ENCODE data around the gene SYNGR3.

SYNGR3 gene

GRCh38 chr16:1975432-1976215 is 14.1 kb upstream of the SYNGR3 start:
- in situ Hi-C loops (cut with HindIII; ENCODE audit: low sequenced_read_pairs) = no loop called here

- in situ Hi-C loops (cut with HindIII; ENCODE audit: low sequenced_read_pairs) = no loop called here
These were observed 13.6 kb upstream of the SYNGR3 start for GRCh38 chr16:1976216-1976520.

GRCh38 chr16:1976951-1977874 is 12.6 kb upstream of the SYNGR3 start:
- in situ Hi-C loops (cut with HindIII; ENCODE audit: low sequenced_read_pairs) = no loop called here

- in situ Hi-C loops (cut with HindIII; ENCODE audit: low sequenced_read_pairs) = no loop called here
These were observed 11.9 kb upstream of the SYNGR3 start for GRCh38 chr16:1977875-1978268.

- in situ Hi-C loops (cut with HindIII; ENCODE audit: low sequenced_read_pairs) = no loop called here
These were observed 11.2 kb upstream of the SYNGR3 start for GRCh38 chr16:1978476-1979120.

GRCh38 chr16:1979271-1980029 is 10.3 kb upstream of the SYNGR3 start:
- in situ Hi-C loops (cut with HindIII; ENCODE audit: low sequenced_read_pairs) = no loop called here

- in situ Hi-C loops (cut with HindIII; ENCODE audit: low sequenced_read_pairs) = no loop called here
These were observed 9.6 kb upstream of the SYNGR3 start for GRCh38 chr16:1980030-1980769.

GRCh38 chr16:1980770-1981087 is 9.0 kb upstream of the SYNGR3 start:
- in situ Hi-C loops (cut with HindIII; ENCODE audit: low sequenced_read_pairs) = no loop called here

- in situ Hi-C loops (cut with HindIII; ENCODE audit: low sequenced_read_pairs) = no loop called here
These were observed 8.4 kb upstream of the SYNGR3 start, which contains the start of gene NOXO1 for GRCh38 chr16:1981398-1981836. TSS of gene NOXO1 (minus strand) at chr16:1981469. CDS start at chr16:1981179, 290 bp downstream.

GRCh38 chr16:1982013-1982433 is 7.7 kb upstream of the SYNGR3 start:
- in situ Hi-C loops (cut with HindIII; ENCODE audit: low sequenced_read_pairs) = no loop called here

- in situ Hi-C loops (cut with HindIII; ENCODE audit: low sequenced_read_pairs) = no loop called here
These were observed 6.7 kb upstream of the SYNGR3 start for GRCh38 chr16:1982991-1983543.

- in situ Hi-C loops (cut with HindIII; ENCODE audit: low sequenced_read_pairs) = no loop called here
These were observed 6.0 kb upstream of the SYNGR3 start, which contains the start of gene GFER for GRCh38 chr16:1983544-1984346. TSS of gene GFER (plus strand) at chr16:1984193. CDS start at chr16:1984219, 26 bp downstream.

- in situ Hi-C loops (cut with HindIII; ENCODE audit: low sequenced_read_pairs) = no loop called here
These were observed 5.2 kb upstream of the SYNGR3 start for GRCh38 chr16:1984347-1985225.

GRCh38 chr16:1985466-1986150 is 4.2 kb upstream of the SYNGR3 start:
- in situ Hi-C loops (cut with HindIII; ENCODE audit: low sequenced_read_pairs) = no loop called here

- in situ Hi-C loops (cut with HindIII; ENCODE audit: low sequenced_read_pairs) = no loop called here
These were observed 2.6 kb upstream of the SYNGR3 start for GRCh38 chr16:1987198-1987597.

- in situ Hi-C loops (cut with HindIII; ENCODE audit: low sequenced_read_pairs) = no loop called here
These were observed 256 bp downstream of the SYNGR3 start for GRCh38 chr16:1990101-1990350.

- in situ Hi-C loops (cut with HindIII; ENCODE audit: low sequenced_read_pairs) = no loop called here
These were observed 773 bp downstream of the SYNGR3 start for GRCh38 chr16:1990351-1991134.
